NK-92 (cell line): Measurements from ENCODE around the gene FGFRL1.
"Not testable (repeated sequence)": the region's sequence is repeated elsewhere in the genome, so short reads cannot be mapped to it uniquely, and the experiment has no call there.

Experiments
- DNase-seq: peaks from one replicate; lab custom pipeline; 2025; ENCODE audit not compliant: unreplicated experiment; lab: John Stamatoyannopoulos, UW

FGFRL1 gene

DNA sequence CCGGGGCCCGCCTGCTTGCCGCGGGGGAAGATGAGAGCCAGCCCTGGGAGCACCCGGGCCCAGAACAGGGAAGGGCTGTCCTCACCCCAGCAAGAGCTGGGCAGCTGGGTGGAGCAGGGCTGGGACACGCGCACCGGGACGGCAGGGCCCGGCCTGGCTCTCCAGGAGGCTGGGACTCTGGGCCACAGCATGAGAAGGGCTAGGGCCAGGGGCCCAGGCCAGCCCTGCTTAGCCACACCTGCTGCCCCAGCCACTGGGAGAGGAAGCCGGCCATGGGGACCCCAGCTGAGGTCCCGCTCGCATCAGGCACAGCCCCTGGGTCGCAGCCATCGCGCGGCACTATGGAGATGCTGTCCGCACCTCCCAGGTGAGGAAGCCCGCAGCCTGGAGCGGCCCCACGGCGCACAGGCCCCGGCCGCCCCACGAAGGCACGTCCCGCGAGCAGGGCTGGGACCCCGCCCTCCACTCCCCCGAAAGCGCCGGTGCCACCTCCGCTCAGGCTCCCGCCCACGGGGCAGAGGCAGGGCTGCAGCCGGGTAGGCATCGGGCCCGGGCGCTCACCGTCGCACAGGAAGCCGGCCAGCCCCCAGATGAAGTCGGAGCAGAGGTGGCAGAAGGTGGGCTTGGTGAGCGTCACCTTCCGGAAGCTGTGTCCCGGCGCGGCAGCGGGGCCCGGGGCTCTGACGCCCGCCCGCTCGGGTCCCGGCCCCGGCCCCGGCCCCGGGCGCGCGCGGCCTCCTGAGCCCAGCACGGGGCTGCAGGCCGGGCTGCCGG lies 38.6 kb upstream of the FGFRL1 start:
- DNase-seq = no peak

DNA sequence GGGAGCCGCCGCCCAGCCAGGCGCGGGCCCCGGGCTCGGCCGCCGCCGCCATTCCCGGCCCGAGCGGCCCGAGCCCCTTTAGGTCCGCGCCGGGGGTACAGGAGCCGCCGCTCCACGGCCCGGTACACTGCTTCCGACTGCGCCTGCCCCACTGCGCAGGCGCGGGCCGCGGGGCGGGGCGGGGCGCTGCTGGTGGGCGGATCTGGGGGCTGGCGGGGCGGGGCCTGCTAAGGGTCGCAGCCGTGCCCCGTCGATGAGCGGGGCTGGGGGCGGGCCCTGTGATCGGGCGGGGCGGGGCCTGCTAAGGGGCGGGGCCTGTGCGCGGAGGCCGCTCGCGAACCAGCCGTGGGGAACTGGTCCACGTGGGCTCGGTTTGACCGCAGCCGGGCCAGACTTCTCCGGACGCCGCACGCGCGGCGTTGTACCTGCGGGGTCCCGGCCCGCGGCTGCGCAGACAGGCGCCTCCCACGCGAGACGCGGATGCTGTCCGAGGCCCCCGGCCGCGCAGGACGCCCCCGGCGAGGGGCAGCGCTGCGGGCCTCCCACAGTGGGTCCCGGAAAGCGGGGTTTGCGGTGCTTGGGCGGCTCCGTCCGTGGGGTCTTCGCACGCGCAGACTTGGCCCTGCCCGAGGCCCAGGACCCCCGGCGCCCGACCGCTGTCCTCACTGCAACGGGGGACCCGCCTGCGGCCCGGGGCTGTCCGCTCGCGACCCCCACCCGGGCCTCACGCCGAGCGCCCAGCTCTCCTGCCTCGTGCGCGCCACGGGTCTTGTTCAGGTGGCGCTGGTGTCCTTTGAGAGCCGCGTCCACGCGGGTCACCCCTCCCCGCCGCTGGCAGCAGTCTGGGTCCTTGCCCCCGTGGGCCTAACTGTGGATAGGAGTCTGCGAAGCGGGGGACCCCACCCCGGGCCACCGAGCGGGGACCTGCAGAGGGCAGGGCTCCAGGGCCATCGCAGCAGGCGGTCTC lies 37.7 kb upstream of the FGFRL1 start, which contains the start of gene DGKQ:
Gene DGKQ, minus strand, starts transcription at position 139 of the 967 bp plus-strand sequence. Its CDS starts 87 bp downstream, at position 52.
- DNase-seq = peak; percentile 19

DNA sequence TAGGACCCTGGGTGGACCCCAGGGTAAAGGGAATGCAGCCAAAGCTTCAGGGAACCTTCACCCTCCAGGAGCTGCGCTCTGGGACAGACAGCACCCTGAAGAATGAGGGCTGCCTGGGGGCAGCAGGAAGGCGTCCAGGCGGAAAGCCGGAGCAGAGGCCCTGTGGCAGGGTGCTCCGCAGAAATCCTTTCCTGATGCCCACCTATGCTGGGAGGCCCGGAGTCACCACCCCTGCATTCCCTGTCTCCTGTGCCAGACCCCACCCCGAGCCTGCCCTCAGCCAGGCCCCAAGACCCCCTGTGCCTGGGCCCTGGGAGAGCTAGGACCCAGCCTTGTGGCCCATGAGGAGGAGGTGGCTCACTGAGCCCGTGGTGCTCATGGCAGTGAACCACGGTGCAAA lies 36.8 kb upstream of the FGFRL1 start:
- no peak for DNase-seq

DNA sequence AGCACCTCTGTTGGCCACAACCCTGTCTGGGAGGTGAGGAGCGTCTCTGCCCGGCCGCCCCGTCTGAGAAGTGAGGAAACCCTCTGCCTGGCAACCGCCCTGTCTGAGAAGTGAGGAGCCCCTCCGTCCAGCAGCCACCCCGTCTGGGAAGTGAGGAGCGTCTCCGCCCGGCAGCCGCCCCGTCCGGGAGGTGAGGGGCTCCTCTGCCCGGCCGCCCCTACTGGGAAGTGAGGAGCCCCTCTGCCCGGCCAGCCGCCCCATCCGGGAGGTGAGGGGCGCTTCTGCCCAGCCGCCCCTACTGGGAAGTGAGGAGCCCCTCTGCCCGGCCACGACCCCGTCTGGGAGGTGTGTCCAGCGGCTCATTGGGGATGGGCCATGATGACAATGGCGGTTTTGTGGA lies 35.4 kb upstream of the FGFRL1 start:
- not testable (repeated sequence) for DNase-seq

DNA sequence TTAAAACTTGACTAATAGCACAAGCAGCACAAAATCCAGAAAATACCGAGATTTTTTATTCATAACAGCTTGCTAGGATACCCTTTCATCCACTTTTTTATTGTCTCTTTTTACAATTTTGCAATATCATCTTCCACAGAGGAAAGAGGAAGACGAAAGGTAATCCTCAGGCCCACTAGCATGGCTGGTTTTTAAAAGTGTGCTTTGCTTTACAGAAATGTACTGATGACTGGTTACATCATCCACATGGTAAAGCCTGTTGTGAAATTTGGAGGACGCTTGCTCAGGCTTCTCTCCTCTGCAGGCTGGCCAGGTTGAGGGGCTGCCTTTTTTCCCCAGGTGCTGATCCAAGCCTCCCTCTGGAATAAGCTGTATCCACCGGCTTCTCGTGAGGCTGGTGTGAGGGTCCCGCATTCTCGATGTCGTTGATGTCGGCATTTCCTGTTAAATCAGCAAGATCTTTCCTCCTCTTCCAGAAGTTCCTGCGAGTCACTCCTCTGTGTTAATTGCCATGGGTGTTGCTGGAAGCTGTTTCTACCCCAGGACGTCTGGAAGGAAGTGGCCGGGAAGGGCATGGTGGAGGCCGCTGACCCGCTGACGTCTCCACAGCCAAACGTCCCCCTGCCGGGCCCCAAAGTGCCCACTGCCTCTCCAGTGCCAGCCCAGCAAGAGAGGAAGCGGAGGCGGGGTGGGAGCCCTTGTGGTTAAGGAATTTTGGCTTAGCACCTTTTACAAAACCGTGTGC lies 32.3 kb upstream of the FGFRL1 start:
- no peak for DNase-seq

DNA sequence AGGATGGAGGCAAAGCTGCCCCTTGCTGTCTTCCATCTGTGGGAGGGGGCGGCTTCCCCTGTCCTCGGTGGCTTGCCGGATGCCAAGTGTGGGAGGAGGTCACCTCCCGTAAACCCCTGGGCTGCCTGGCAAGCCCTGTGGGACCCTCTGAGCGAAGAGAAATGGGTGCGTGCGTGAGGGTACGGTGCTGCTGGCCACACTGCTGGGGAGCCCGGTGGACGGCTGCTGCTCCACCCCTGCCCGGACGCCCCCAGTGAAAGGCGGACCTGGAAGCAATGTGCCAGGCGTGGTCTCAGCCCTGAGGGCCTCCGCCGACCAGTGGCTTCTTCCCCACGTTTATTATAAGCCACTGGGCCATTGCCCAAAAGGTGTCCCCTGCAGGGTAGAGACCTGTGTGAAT lies 29.1 kb upstream of the FGFRL1 start:
- DNase-seq = no peak

DNA sequence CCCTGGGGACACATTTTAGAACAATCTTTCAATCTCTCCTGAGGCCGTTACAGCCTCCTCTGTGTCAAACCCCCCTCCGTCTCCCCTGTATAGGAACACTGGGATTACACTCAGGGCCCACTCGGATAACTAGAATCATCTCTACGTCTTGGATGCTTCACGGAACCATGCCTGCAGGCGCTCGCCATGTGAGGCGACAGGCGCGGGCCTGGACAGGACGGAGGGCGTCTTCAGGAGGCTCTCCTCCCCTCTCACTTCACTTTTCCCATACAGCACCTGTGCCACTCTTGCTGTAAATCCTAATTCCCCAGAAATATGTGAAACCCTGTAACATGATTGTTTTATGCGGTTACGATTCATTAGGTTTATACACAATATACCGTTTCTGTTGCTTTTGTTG lies 28.6 kb upstream of the FGFRL1 start:
- no peak for DNase-seq

DNA sequence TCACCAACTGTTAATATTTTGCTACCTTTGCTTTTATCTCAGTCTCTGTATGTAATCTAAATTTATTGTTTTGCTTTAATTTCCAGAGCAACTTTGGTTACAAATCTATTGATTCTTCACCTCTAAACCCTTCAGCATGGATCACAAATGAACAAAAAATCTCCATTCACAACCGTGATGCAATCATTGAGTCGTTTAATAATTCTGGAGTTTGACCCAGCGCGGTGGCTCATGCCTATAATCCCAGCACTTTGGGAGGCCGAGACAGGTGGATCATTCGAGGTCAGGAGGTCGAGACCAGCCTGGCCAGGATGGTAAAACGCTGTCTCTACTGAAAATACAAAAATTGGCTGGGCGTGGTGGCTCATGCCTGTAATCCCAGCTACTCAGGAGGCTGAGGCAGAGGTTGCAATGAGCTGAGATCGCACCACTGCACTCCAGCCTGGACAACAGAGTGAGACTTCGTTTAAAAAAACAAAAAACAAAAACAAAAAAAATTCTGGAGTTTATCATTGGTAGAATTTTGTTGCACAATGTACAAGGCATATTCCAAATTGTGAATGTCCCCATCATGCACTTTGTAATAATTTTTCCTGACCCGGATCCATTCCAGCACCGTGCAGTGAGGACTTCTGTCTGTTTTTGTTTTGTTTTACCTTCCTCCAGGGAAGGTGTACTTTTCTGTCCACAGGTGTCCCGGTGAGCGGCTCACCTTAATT lies 26.9 kb upstream of the FGFRL1 start:
- no peak for DNase-seq

DNA sequence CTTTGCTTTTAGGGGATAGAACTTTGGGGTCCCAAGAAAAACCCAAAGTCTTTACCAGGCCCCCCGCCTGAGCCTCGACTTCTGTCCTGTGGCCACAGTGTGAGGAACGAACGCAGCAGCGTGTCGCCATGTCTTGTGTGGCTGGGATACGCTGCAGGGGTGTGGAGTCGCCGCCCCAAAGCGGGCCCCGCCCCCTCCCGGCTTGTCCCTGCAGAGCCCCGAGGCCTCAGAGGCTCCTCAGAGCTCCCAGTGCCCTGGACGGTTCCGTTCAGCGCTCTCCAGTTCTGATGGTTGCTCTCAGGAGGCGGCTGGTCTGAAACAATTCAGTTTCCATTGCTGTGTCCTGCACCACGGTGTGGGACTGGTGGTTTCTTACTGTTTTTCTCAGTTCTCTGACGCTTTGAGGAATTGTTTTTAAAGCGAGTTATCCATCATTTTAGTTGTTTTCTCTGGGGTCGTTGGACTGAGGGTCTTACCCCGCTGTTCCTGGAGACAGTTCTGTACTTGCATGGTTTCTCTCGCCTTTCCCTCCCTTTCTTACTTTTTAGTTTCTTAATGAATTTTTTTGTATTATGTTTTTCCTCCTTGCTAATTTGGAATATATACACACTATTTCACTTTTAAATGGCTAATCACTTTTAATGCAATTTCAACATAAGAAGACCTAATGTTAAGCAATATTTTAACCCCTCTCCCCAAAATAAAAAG lies 26.1 kb upstream of the FGFRL1 start:
- no peak for DNase-seq

DNA sequence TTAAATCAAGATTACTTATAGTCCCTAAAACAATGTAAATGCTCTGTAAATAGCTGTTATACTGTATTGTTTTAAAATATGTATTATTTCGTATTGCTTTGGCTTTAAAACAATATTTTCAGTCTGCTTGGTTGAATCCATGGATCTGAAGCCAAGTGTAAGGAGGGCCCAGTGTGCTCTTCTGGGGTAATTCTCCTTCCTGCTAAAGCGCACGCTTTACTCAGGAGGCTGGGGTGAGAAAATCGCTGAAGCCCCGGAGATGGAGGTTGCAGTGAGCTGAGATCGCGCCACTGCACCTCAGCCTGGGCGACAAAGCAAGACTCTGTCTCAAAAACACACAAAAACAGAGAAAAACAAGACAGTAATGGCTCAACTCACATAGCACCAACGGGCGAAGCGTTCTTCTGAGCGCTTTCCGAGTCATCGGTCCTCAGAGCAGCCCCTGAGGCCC lies 25.0 kb upstream of the FGFRL1 start:
- no peak for DNase-seq

DNA sequence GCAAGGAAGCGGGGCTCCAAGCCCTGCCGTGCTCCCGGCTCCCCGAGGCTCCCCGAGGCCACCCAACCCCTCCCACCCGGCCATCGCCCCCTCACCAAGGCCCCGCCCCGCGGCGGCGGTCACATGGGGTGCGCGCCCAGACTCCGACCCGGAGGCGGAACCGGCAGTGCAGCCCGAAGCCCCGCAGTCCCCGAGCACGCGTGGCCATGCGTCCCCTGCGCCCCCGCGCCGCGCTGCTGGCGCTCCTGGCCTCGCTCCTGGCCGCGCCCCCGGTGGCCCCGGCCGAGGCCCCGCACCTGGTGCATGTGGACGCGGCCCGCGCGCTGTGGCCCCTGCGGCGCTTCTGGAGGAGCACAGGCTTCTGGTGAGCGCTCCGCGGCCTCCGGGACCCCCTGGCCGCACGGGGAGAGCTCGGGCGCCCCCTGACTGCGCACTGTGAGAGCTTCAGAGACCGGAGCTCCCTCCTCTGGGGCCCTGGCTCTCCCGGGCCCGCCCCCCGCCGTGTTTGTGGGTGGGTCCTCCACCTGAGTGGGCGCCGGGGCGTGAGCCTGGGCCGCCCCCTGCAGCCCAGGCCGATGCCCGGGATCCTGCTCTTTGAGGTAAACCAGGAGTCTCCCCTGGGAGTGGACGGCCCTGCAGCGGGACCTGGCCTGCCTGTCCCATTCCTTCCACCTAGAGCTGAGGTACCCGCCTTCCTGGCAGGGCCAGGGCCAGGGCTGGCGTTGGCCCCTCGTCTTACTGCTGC lies 24.4 kb upstream of the FGFRL1 start, which contains the start of gene IDUA:
Gene IDUA, plus strand, starts transcription at position 166 of the 745 bp plus-strand sequence. Its CDS starts 41 bp downstream, at position 207.
- peak; percentile 17 for DNase-seq

DNA sequence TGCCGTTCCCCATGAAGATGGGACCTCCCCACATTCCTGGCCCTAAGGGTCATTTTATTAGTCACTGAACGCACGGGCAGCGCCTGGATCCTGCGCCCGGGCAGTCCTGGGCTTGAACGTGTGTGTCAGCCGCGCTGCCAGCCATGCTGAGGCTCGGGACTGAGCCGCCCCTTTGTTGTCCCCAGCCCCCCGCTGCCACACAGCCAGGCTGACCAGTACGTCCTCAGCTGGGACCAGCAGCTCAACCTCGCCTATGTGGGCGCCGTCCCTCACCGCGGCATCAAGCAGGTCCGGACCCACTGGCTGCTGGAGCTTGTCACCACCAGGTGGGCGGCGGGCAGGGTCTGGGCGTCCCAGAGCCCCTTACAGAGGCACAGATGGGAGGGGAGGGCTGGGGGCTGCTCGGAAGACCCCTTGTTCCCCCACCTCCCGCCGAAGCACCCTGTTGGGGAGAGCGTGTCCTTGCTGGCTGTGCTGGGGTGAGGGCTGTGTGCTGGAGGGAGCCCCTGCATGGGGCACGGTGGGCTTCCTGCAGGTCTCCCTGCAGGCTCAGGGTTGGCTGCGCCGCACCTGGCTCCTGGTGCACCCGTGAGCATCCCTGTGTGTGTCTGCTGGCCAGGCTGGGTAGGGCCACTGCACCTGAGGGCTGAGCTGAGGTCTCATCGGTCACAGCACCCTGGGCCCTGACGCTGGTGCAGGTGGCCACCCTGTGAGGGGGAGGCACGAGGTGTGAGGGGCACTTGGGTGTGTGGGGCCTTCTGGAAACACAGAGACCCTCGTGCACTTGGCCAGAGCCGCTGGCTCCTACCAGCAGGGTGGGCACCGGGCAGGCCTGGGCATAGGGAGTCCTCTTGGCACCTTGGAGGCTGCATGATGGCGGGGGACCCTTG lies 23.6 kb upstream of the FGFRL1 start:
- DNase-seq = no peak

DNA sequence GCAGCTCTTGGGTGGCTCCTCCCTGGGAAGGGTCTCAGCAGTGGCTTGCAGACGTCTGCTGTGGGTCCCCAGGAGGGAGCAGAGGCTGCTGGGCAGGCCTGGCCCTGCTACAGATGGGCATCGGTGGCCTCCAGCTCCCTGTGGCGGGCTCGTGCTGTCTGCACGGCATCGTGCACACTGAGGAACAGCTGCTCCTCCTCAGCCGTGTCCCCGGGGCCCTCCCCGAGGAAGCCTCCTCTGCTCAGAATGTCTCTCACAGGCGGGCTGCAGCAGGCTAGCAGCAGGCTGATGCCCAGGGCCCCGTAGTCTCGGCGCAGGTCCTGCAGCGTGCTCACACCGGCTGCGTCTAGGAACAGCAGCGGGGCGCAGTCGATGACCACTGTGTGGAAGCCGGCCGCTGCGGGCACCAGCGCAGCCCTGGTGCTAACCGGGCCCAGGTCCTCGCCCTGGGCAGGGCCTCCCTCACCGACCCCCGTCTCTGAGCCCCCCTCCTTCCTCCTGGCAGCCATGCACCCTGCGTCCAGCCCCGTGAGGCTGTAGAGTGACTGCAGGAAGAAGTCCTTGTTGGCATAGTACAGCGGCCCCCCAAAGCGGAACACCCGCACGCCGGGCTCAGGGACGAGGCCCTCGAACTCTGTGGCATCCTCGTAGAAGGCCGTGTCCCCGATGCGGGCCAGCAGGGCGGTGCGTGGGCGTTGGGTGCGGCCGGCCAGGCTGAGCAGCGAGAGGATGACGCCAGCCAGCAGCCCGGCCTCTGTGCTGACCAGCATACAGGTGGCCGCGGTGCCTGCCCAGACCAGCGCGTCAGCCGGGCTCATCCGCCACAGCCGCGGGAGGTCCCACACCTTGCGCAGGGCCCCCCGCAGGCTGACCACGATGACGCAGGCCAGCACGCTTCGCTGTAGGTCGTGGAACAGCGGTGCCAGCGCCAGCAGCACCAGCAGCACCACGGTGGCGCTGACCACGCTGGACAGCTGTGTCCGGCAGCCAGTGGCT lies 22.4 kb upstream of the FGFRL1 start:
- DNase-seq = no peak

DNA sequence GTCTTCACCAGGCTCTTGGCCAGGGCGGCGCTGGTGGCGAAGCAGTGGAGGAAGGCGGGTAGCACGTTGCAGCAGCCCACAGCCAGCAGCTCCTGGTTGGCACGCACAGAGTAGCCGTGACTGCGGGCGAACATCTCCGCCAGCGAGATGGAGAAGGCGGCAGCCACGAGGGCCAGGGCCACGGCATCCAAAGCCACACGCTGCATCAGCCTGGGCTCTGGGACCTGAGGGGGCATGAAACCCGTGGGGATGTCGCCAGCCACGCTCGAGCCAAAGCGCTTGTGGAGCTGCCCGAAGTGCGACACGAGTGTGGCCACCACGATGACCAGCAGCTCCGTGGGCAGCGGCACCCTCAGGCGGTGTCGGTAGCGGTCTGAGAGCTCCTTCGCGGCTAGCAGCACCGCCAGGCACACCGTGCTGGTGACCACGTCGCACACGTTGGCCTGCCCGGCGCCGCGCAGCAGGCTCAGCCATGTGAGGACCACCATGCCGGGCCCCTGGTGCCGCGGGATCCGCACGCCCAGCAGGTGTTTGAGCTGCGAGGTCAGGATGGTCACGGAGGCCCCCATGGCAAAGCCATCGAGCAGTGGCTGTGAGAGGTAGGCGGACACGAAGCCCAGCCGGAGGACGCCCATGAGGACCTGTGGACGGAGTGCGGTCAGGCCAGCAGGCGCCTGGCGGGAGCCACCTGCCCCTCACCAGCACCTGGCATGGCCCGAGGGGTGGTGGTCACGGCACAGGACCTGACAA lies 21.5 kb upstream of the FGFRL1 start:
- DNase-seq = no peak

DNA sequence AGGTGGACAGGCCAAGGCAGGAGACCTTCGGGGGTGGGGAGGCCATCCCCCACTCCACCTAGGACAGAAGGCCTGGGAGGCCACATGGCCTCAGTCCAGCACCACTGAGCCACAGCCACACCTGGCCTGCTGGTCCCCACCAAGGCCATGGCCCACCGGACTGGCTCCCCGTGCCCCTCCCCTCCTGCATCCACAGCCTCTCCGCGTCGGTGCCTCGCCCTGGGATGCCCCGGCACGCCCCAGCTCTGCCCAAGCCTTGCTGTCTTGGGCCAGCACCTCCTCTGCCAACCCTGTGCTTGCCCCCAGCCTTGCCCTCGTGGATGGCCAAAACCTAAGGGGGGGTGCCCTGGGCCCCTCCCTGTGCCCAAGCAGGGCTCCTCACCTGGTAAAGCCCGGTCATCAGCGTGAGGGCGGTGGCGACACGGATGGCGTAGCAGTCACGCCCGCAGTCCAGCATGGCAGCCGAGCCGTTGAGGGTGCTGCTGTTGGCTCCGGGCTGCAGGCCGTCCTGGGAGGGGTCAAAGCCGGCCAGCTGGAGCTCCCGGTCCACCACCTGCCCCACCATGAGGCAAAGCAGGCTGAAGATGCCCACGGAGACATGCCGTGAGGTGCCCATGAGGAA lies 20.6 kb upstream of the FGFRL1 start:
- no peak for DNase-seq
